ENCODE results near the gene PLCH1.

- TF ChIP-seq CTCF (IDR thresholded peaks at IDR 0.05; ENCODE audit: insufficient read depth, low read length), result no peak
- TF ChIP-seq POLR2AphosphoS5 (IDR thresholded peaks at IDR 0.05; ENCODE audit: low read depth), result no peak
Measured at GRCh38 chr3:155746703-155747102, 1.8 kb upstream of the PLCH1 start.

Data from HL-60 (cell line).